Smooth muscle cell (in vitro differentiated cells): ENCODE results near the gene LIMCH1. TPM values are rescaled to one million over a fixed set of nuclear protein-coding genes. Genes with fewer than 3 reads are reported as not detected.

Source experiments
- DNase-seq: peaks from one replicate; lab custom pipeline; 2025; ENCODE audit not compliant: unreplicated experiment; lab: John Stamatoyannopoulos, UW
- H2AFZ ChIP-seq: fragments of 200-600 bp; sonication (generic); 2 replicates; pipeline ENCODE4 v1.6.0; 2016; ENCODE audit warnings: antibody characterized with exemption, low read depth, mild to moderate bottlenecking
- H3F3A ChIP-seq: fragments of 200-600 bp; sonication (generic); 2 replicates; pipeline ENCODE4 v1.6.0; 2017; ENCODE audit warnings: antibody characterized with exemption, low read depth
- H3K27ac ChIP-seq: fragments of 200-600 bp; sonication (generic); 2 replicates; pipeline ENCODE4 v1.5.1; 2016; ENCODE audit warnings: low read depth, mild to moderate bottlenecking
- H3K27me3 ChIP-seq: fragments of 200-600 bp; sonication (generic); 2 replicates; pipeline ENCODE4 v1.6.1; 2016; ENCODE audit warnings: low read depth, mild to moderate bottlenecking
- H3K36me3 ChIP-seq: fragments of 200-600 bp; sonication (generic); 2 replicates; pipeline ENCODE4 v1.5.1; 2016; ENCODE audit warnings: low read depth
- H3K4me1 ChIP-seq: fragments of 200-600 bp; sonication (generic); 2 replicates; pipeline ENCODE4 v1.5.1; 2016; ENCODE audit warnings: low read depth
- H3K4me2 ChIP-seq: fragments of 200-600 bp; sonication (generic); 2 replicates; pipeline ENCODE4 v1.6.0; 2016; ENCODE audit warnings: mild to moderate bottlenecking
- H3K4me3 ChIP-seq: fragments of 200-600 bp; sonication (generic); 2 replicates; pipeline ENCODE4 v1.5.1; 2016; ENCODE audit warnings: mild to moderate bottlenecking
- H3K79me2 ChIP-seq: fragments of 200-600 bp; sonication (generic); 2 replicates; pipeline ENCODE4 v1.6.0; 2016; ENCODE audit warnings: low read depth, mild to moderate bottlenecking
- H3K9ac ChIP-seq: fragments of 200-600 bp; sonication (generic); 2 replicates; pipeline ENCODE4 v1.6.0; 2016; ENCODE audit warnings: low read depth
- H3K9me3 ChIP-seq: fragments of 200-600 bp; sonication (generic); replicated peaks from 2 replicates; pipeline ENCODE4 v1.5.1; 2016; ENCODE audit warnings: low read depth
- H4K20me1 ChIP-seq: fragments of 200-600 bp; sonication (generic); 2 replicates; pipeline ENCODE4 v1.6.0; 2016; ENCODE audit warnings: low read depth
- CTCF ChIP-seq: fragments of 200-600 bp; sonication (generic); IDR thresholded peaks from 2 replicates; pipeline ENCODE4 v1.5.1; 2017; ENCODE audit warnings: borderline replicate concordance, mild to moderate bottlenecking, antibody characterized with exemption; ENCODE audit not compliant: insufficient read depth, poor library complexity, severe bottlenecking
- WGBS: methylation state at CpG from one replicate; pipeline ENCODE4 v1.1.7; 2016; ENCODE audit warnings: low lambda C conversion rate; 5-methylcytosine and 5-hydroxymethylcytosine counted together
- polyA plus RNA-seq: library from polyadenylated mRNA; unstranded; fragments of >200 nt; fragmentation: Nextera tagmentation; extraction: Ambion mirVana; gene quantifications from 2 replicates; pipeline ENCODE4 v1.2.1, GENCODE V29; 2016
- total RNA-seq: library from RNA; depleted of rRNA; stranded (reverse); fragments of >200 nt; gene quantifications from 2 replicates; pipeline ENCODE4 v1.2.3, GENCODE V29; 2014

Gene LIMCH1
- total and polyA plus RNA-seq, 2 experiments from 2014 or later: 2.6 to 7.6 TPM

GRCh38 chr4:41746025-41746439, 208.1 kb downstream of the LIMCH1 start:
- H3K27ac ChIP-seq: no peak overlapping the region
- H3K4me3 ChIP-seq: peak overlapping the region; percentile 16
- H3K4me1 ChIP-seq: peaks cover 15% of the 10 kb centered on the region
- H3F3A ChIP-seq: no peaks in the 10 kb centered on the region
- H3K9me3 ChIP-seq: no peaks in the 10 kb centered on the region
- no peak overlapping the region for H2AFZ ChIP-seq
- H3K79me2 ChIP-seq: no peaks in the 10 kb centered on the region
- peaks cover 100% of the 10 kb centered on the region for H3K27me3 ChIP-seq
- H4K20me1 ChIP-seq: no peaks in the 10 kb centered on the region
- no peaks in the 10 kb centered on the region for H3K36me3 ChIP-seq
- no peak for TF ChIP-seq CTCF
- no peak for DNase-seq
- H3K9ac ChIP-seq: no peak overlapping the region
- WGBS: 5% methylated on average over 17 of the region's 36 CpGs
- no peak overlapping the region for H3K4me2 ChIP-seq

GRCh38 chr4:41746440-41747229, 208.7 kb downstream of the LIMCH1 start:
- H2AFZ ChIP-seq: no peak overlapping the region
- no peak for DNase-seq
- peak overlapping the region; percentile 16 for H3K4me3 ChIP-seq
- H3K27ac ChIP-seq: no peak overlapping the region
- H3K4me1 ChIP-seq: peaks cover 21% of the 10 kb centered on the region
- no peak overlapping the region for H3K9ac ChIP-seq
- H3K36me3 ChIP-seq: no peaks in the 10 kb centered on the region
- no peaks in the 10 kb centered on the region for H3F3A ChIP-seq
- no peaks in the 10 kb centered on the region for H3K79me2 ChIP-seq
- H4K20me1 ChIP-seq: no peaks in the 10 kb centered on the region
- 6% methylated on average over 37 of the region's 37 CpGs for WGBS
- no peaks in the 10 kb centered on the region for H3K9me3 ChIP-seq
- TF ChIP-seq CTCF: no peak
- H3K4me2 ChIP-seq: no peak overlapping the region
- peaks cover 100% of the 10 kb centered on the region for H3K27me3 ChIP-seq

- Histone ChIP-seq H3K79me2 (no peaks in the 10 kb centered on the region), H3K9me3 (no peaks in the 10 kb centered on the region), H3K36me3 (no peaks in the 10 kb centered on the region), H3F3A (no peaks in the 10 kb centered on the region), H3K9ac (no peak overlapping the region), H3K27me3 (peaks cover 100% of the 10 kb centered on the region), H3K27ac (no peak overlapping the region), H3K4me2 (peak overlapping the region; percentile 51), H2AFZ (no peak overlapping the region), H4K20me1 (no peaks in the 10 kb centered on the region), H3K4me1 (peaks cover 28% of the 10 kb centered on the region), H3K4me3 (no peak overlapping the region)
- WGBS: 4% methylated on average over 49 of the region's 49 CpGs
- DNase-seq: no peak
- TF ChIP-seq CTCF: no peak
These were observed 209.5 kb downstream of the LIMCH1 start for GRCh38 chr4:41747230-41748055.
